Immature natural killer cell (primary cell): ENCODE results near the gene HLA-DRB5. TPM values are rescaled to one million over a fixed set of nuclear protein-coding genes. Genes with fewer than 3 reads are reported as not detected.
"Not testable (repeated sequence)": the region's sequence is repeated elsewhere in the genome, so short reads cannot be mapped to it uniquely, and the experiment has no call there.

Source experiments
- DNase-seq, 3 donors: peaks; one replicate each; pipeline ENCODE4 v3.0.0; 2022; ENCODE audit warnings: mixed read lengths in 1 of 3
- H3K27ac Mint-ChIP-seq, 6 donors: one replicate each; pipeline ENCODE4 v1.8.0; 2020; ENCODE audit warnings: mixed read lengths in 6 of 6, mild to moderate bottlenecking in 5 of 6, inconsistent platforms in 4 of 6, moderate library complexity in 3 of 6
- H3K27me3 Mint-ChIP-seq, 3 donors: one replicate each; pipeline ENCODE4 v1.8.0; 2020 to 2021; ENCODE audit warnings: low read depth in 3 of 3, mild to moderate bottlenecking in 3 of 3, mixed read lengths in 3 of 3, moderate library complexity in 3 of 3, inconsistent platforms in 1 of 3
- H3K36me3 Mint-ChIP-seq, 3 donors: one replicate each; pipeline ENCODE4 v1.8.0; 2020; ENCODE audit warnings: mixed read lengths in 3 of 3, inconsistent platforms in 2 of 3, mild to moderate bottlenecking in 2 of 3
- H3K4me1 Mint-ChIP-seq, 2 donors: one replicate each; pipeline ENCODE4 v1.8.0; 2020; ENCODE audit warnings: inconsistent platforms in 2 of 2, mild to moderate bottlenecking in 2 of 2, mixed read lengths in 2 of 2, moderate library complexity in 1 of 2
- H3K4me3 Mint-ChIP-seq, 5 donors: one replicate each; pipeline ENCODE4 v1.8.0; 2020; ENCODE audit warnings: mild to moderate bottlenecking in 5 of 5, mixed read lengths in 5 of 5, inconsistent platforms in 3 of 5, moderate library complexity in 3 of 5
- H3K9me3 Mint-ChIP-seq, 6 donors: one replicate each; pipeline ENCODE4 v1.8.0; 2020; ENCODE audit warnings: mild to moderate bottlenecking in 6 of 6, mixed read lengths in 6 of 6, inconsistent platforms in 4 of 6, moderate library complexity in 3 of 6
- polyA plus RNA-seq, 3 donors: library from polyadenylated mRNA; unstranded; fragments of 300-500 nt; fragmentation: Illumina TruSeq; gene quantifications; one replicate each; pipeline ENCODE4 v1.2.3, GENCODE V29; 2021

HLA-DRB5 gene
- polyA plus RNA-seq, 3 donors from 2014 or later, result 3.0 to 171 (median 16.0) TPM

DNA sequence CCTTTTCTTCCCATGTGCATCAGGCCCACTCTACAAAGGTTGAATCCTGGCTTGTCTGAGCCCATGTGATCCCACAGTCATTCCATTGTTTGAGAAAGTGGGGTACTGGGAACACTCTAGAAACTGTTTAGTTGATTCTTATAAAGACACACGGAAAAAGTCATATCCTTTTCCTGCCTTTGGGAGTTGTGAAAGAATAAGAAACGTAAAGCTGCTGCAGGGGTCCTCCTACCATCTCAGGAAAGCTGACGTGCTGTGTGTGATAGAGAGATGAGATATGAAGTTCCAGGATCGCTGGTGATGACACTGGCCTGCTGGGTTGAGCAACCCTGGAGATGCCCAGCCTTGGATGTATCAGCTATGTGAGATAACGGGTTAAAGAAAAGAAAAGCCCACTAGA, 21.3 kb upstream of the HLA-DRB5 start:
- H3K27ac Mint-ChIP-seq, result no peak overlapping the region
- no peaks in the 10 kb centered on the region for H3K36me3 Mint-ChIP-seq
- no peaks in the 10 kb centered on the region for H3K9me3 Mint-ChIP-seq

DNA sequence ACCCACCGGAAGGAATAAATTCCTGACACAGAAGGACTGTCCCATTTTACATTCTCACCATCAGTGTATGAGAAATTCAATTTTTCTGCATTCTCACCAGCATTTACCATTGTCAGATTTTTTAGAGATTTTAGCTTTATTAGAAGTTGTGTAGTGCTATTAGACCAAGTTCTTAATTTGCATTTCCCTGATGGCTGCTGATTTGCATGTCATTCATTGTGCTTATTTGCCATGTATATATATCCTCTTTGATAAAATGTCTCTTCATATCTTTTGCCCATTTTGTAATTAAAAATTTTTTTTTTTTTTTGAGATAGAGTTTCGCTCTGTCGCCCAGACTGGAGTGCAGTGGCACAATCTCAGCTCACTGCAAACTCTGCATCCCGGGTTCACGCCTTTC, 9.8 kb upstream of the HLA-DRB5 start:
- Mint-ChIP-seq H3K9me3 (peaks cover 0 to 14% (median 0%) of the 10 kb centered on the region in 6 donors), H3K4me3 (no peak overlapping the region), H3K4me1 (no peaks in the 10 kb centered on the region), H3K27ac (no peak overlapping the region), H3K36me3 (no peaks in the 10 kb centered on the region), H3K27me3 (peaks cover 0 to 4% (median 2%) of the 10 kb centered on the region in 3 donors)
- DNase-seq, result no peak

More for the DNA sequence above, 21.3 kb upstream of the HLA-DRB5 start:
- peaks cover 0 to 2% (median 0%) of the 10 kb centered on the region in 3 donors for H3K27me3 Mint-ChIP-seq
- DNase-seq, result no peak
- H3K4me1 Mint-ChIP-seq, result no peaks in the 10 kb centered on the region
- H3K4me3 Mint-ChIP-seq, result no peak overlapping the region

DNA sequence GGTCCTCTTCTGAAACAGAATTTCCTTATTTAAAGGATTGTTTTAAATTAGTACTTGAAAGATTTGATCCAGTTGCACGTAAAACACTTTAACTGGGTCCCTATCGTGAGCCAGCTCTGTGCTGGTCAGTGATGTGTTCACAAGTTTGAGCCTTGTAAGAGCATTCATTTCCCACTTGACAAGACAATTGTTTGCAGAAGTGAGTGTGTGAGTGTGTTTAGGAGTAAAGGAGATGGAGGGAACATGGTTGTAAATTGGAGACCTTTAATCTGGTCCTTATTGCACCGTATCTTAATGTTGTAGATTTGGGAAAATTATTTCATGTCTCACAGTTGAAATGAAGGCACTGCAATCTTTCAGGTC, 325 bp upstream of the HLA-DRB5 start:
- DNase-seq, H3K9me3 Mint-ChIP-seq, H3K4me1 Mint-ChIP-seq, H3K36me3 Mint-ChIP-seq, H3K27me3 Mint-ChIP-seq: not testable (repeated sequence)
- peak overlapping the region in 1 of 6 donors; percentile 59 for H3K27ac Mint-ChIP-seq
- H3K4me3 Mint-ChIP-seq, result peak overlapping the region in 1 of 5 donors; percentile 5

DNA sequence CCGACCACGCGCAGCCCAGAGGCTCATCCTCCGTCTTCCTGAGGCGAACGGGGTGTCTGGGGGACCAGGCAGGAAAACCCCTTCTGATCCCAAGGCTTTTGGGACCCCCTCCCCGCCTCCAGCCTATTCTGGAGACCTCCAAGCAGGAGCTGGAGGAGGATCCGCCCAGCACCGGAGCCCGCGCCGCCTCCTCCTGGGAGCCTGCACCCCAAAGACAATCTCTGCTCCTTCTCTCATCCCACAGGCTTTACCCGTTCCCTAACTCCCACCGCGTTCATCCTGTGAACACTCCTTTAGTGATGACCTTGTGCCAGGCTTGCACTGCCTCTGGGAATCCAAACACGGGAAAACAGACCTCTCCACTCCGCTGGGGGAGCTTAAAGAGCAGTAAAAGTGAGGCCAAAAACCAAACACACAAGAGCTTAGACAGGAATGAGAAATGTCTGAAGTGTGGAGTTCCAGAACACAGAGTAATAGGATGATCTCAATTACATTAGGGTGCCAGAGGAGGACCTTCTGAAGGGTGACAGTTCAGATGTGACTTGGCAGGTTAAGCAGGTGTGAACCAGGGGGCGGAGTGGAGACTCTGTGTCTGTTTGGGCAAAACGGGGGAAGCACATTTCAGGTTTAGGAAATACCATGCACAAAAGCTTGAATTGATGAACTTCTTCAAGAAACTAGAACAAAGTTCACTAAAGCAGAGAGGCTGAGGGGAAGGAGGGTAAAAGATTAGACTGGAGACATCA, 7.6 kb downstream of the HLA-DRB5 start:
- DNase-seq, result no peak
- Mint-ChIP-seq H3K27ac (no peak overlapping the region), H3K4me3 (no peak overlapping the region)

DNA sequence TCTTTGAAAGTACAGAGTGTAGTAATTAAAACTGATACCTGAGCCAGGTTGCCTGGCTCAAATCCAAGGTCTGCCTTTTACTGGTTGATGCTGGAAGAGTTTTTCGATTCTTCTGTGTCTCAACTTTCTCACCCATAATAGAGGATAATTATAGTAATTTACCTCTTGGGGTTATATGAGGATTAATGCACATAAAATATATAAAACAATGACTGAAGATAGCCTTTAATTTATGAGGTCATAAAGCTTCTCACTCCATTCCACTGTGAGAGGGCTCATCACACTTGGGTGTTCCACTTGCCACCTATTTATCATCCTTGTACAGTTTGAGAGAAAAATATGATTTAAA, 10.2 kb downstream of the HLA-DRB5 start:
- no peak overlapping the region for H3K27ac Mint-ChIP-seq
- no peak overlapping the region for H3K4me3 Mint-ChIP-seq
- H3K27me3 Mint-ChIP-seq, result no peaks in the 10 kb centered on the region
- no peaks in the 10 kb centered on the region for H3K4me1 Mint-ChIP-seq
- no peaks in the 10 kb centered on the region for H3K9me3 Mint-ChIP-seq
- no peaks in the 10 kb centered on the region for H3K36me3 Mint-ChIP-seq
- DNase-seq, result no peak

More for the DNA sequence above, 7.6 kb downstream of the HLA-DRB5 start:
- no peaks in the 10 kb centered on the region for H3K27me3 Mint-ChIP-seq
- no peaks in the 10 kb centered on the region for H3K9me3 Mint-ChIP-seq
- H3K36me3 Mint-ChIP-seq, result no peaks in the 10 kb centered on the region
- no peaks in the 10 kb centered on the region for H3K4me1 Mint-ChIP-seq

DNA sequence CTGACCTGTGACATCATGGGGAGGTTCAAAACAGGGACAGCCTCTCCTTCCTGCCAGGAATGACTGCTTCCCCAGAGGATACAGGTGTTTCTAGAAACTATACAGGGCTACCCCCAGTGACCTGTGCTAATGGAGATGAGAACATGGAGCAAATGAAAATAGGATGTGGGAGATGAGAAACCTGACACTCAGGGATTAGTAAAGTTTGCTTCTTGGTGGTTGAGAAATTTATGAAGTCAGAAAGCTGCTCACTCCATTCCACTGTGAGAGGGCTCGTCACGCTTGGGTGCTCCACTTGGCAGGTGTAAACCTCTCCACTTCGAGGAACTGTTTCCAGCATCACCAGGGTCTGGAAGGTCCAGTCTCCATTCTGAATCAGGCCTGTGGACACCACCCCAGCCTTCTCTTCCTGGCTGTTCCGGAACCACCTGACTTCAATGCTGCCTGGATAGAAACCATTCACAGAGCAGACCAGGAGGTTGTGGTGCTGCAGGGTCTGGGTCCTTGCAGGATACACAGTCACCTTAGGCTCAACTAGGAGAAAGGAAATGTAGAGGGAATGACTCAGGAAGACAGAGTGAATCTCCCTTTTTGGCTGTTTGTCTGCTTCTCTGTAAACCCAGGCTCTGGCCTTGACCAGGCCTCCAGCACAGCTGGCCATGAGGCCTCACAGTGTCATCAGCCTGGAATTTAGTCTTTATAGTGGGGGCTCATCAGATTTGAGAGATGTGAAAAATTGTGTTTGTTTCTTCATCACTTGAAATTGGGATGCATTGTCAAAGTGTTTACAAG, 10.8 kb downstream of the HLA-DRB5 start:
- no peak overlapping the region for H3K27ac Mint-ChIP-seq
- no peaks in the 10 kb centered on the region for H3K9me3 Mint-ChIP-seq
- no peaks in the 10 kb centered on the region for H3K4me1 Mint-ChIP-seq
- H3K4me3 Mint-ChIP-seq, result no peak overlapping the region
- DNase-seq, result no peak
- H3K27me3 Mint-ChIP-seq, result no peaks in the 10 kb centered on the region
- H3K36me3 Mint-ChIP-seq, result no peaks in the 10 kb centered on the region

DNA sequence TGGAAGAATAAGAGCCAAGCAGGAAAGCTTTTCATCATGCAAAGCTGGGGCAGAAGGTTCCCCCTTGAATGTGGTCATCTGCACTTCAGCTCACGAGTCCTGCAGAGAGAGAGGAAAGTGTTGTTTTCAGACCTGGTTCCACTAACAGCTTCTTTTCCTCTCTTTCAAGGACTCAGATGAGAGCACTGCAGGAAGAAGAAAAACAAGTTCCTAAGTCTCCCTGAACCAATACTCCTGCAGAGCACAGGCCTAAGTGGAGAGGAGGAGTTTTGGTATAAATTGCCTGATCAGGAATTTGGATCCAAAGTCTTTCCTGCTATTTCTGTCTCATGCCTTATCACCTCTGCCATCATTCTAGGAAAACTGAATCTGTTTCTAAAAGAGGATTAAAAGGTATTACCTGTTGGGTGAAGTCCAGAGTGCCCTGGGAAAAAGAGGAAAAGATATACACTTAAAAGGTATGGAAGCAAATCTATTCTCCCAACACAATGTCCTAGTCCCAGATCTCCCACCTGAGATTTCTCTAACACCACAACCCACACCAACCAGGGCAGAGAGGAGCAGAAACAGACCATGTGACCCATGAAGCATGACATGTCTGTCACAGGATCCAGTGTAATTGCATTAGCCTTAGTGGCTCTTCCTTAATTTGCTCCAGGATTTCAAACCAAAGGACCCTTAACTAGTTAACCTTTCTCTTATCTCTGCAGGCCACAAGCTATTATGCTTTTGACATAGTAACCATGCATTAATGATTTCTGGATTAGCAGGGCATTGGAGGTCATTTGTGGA, 12.2 kb downstream of the HLA-DRB5 start:
- no peaks in the 10 kb centered on the region for H3K27me3 Mint-ChIP-seq
- H3K4me1 Mint-ChIP-seq, result no peaks in the 10 kb centered on the region
- no peaks in the 10 kb centered on the region for H3K9me3 Mint-ChIP-seq
- DNase-seq, result no peak
- no peak overlapping the region for H3K27ac Mint-ChIP-seq
- no peaks in the 10 kb centered on the region for H3K36me3 Mint-ChIP-seq
- no peak overlapping the region for H3K4me3 Mint-ChIP-seq

DNA sequence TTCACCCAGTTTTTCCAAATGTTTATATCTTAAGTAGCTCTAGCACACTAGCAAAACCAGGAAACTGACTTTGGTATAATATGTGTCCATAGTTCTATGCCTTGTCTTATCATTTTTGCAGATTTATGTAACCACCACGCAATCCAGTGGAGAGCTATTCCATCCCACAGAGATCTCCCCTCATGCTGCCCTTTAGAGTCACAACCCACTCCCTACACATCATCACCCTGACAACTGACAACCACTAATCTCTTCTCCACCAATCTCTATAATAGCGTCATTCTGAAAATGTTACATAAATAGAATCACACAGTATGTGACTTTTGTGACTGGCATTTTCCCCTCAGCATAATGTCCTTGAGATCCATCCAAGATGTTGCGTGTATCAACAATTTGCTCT, 29.1 kb downstream of the HLA-DRB5 start:
- no peak overlapping the region for H3K27ac Mint-ChIP-seq
- H3K9me3 Mint-ChIP-seq, result no peaks in the 10 kb centered on the region
- no peaks in the 10 kb centered on the region for H3K36me3 Mint-ChIP-seq
- peaks cover 0 to 5% of the 10 kb centered on the region in 2 donors for H3K4me1 Mint-ChIP-seq
- DNase-seq, result no peak
- no peak overlapping the region for H3K4me3 Mint-ChIP-seq
- H3K27me3 Mint-ChIP-seq, result peaks cover 0 to 1% (median 0%) of the 10 kb centered on the region in 3 donors

DNA sequence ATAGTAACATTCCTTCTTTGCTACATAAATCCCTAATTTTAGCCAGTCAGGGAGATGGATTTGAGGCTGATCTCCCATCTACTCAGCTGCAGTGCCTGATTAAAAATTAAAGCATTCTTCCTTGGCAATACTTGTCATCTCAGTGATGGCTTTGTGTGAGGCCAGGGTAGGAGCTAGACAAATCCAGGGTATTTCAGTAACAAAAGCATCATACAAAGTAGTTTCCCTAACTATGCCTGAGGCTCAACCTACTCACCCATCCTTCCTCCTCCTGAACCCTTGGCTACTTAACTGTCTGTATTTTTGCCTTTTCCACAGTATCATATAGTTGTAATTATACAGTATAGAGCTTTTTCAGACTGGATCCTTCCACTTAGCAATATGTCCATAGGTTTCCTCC, 37.7 kb downstream of the HLA-DRB5 start:
- Mint-ChIP-seq H3K4me3 (no peak overlapping the region), H3K27me3 (no peaks in the 10 kb centered on the region), H3K36me3 (no peaks in the 10 kb centered on the region), H3K4me1 (no peaks in the 10 kb centered on the region), H3K9me3 (no peaks in the 10 kb centered on the region), H3K27ac (no peak overlapping the region)
- DNase-seq, result no peak

DNA sequence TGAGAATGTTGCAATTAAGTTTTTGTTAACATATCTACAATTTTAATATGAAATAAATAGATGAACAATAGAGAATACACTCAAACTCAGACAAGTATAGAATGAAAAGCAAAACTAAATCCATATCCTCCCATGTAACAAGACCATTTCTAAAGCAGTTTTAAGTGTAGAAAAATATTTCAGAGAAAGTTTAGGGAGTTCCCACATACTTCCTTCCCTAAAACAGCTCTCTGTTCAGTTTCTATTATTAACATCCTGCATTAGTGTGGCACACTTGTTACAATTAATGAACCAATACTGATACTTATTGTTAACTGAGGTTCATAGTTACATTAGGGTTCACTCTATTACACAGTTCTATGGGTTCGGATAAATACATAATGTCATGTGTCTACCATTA, 38.4 kb downstream of the HLA-DRB5 start:
- no peak overlapping the region for H3K27ac Mint-ChIP-seq
- no peaks in the 10 kb centered on the region for H3K4me1 Mint-ChIP-seq
- H3K36me3 Mint-ChIP-seq, result no peaks in the 10 kb centered on the region
- DNase-seq, result no peak
- H3K27me3 Mint-ChIP-seq, result no peaks in the 10 kb centered on the region
- no peak overlapping the region for H3K4me3 Mint-ChIP-seq
- no peaks in the 10 kb centered on the region for H3K9me3 Mint-ChIP-seq

DNA sequence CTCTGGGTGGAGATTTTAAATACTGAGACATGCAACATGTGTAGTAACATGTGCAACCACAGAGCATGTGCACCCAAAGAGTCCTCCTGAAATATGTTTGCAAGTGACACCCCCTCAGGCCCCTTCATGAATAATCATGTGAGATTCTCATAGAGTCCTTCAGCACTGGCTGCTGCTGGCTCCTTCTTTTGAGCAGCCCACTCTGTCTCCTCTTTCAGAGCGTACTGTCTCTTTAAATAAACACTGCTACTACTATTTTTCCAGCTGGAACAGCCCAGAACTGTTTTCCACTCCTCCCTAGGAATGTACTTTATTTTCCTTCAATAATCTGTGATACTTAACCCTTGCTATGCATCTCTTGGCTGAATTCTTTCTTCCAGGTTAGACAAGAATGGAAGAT, 42.0 kb downstream of the HLA-DRB5 start:
- Mint-ChIP-seq H3K4me1 (no peaks in the 10 kb centered on the region), H3K27ac (no peak overlapping the region), H3K4me3 (no peak overlapping the region), H3K9me3 (no peaks in the 10 kb centered on the region), H3K27me3 (peaks cover 0 to 3% (median 0%) of the 10 kb centered on the region in 3 donors), H3K36me3 (no peaks in the 10 kb centered on the region)
- DNase-seq, result no peak

DNA sequence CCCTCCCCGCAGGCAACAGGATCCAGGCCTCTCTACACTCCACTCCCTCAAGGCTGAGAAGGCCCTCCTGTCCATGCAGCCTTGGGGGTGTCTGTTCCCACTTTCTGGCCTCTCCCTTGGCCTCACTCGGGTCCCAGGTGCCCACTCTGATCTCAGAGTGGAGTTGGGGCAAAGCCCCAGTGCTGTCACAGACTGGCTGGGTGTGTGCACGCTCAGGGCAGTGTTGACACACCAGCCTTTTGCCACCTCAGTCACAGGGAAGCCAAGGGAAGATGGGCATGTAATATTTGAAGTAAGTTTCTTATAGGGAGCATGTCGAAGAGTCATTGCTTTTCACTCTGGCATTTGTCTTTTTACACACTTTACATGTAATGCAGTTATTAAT, 45.5 kb downstream of the HLA-DRB5 start:
- peaks cover 0 to 7% (median 0%) of the 10 kb centered on the region in 3 donors for H3K27me3 Mint-ChIP-seq

DNA sequence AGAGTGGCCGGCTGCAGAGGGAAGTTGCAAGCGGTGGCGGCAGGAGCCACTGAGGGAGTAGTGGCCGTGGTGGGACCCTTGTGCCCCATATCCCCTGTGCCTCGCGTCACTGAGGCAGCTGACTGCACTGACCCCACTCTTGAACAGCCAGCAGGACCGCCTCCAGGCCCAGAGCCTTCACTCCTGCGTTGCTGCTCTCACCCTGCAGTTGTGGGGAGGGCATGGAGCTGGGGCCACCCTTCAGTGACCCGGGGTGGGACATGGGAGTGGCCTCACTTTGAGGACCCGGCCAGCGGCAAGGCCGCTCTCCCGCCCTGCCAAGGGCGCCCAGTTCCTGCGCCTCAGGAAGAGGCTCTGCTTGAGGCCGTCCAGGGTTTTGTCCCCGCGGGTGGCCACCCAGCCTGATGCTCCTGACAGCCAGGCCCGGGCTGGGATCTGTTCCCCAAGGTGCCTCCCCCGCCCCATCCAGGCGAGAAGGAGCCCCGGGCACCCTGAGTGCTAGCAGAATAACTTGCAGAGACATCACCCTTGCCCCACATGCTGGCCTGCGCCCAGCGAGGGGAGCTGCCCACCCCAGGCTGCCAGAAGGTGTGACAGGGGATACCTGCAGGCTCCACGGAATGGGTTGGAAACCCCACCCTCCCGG, 46.0 kb downstream of the HLA-DRB5 start:
- Mint-ChIP-seq H3K27me3 (peaks cover 0 to 7% (median 0%) of the 10 kb centered on the region in 3 donors), H3K4me3 (no peak overlapping the region), H3K36me3 (no peaks in the 10 kb centered on the region), H3K27ac (no peak overlapping the region), H3K9me3 (no peaks in the 10 kb centered on the region), H3K4me1 (no peaks in the 10 kb centered on the region)
- no peak for DNase-seq

More for the DNA sequence above, 45.5 kb downstream of the HLA-DRB5 start:
- H3K4me1 Mint-ChIP-seq, result no peaks in the 10 kb centered on the region
- DNase-seq, result no peak
- H3K36me3 Mint-ChIP-seq, result no peaks in the 10 kb centered on the region
- H3K4me3 Mint-ChIP-seq, result no peak overlapping the region
- H3K27ac Mint-ChIP-seq, result no peak overlapping the region
- H3K9me3 Mint-ChIP-seq, result no peaks in the 10 kb centered on the region
